HepG2 (cell line): ENCODE data around the gene ZNF581. TPM values are rescaled to one million over a fixed set of nuclear protein-coding genes. Genes with fewer than 3 reads are reported as not detected.

Source experiments
- ARNT ChIP-seq: fragments of 450-650 bp; IDR thresholded peaks from 2 replicates; pipeline ENCODE4 v1.6.1; 2017
- ATF3 ChIP-seq: sonication (generic); formaldehyde crosslinking; IDR thresholded peaks from 2 replicates; pipeline ENCODE4 v1.4.0; 2020; ENCODE audit warnings: missing genetic modification reagents
- CHCHD3 ChIP-seq: sonication (generic); formaldehyde crosslinking; IDR thresholded peaks from 2 replicates; pipeline ENCODE4 v1.8.0; 2022; ENCODE audit warnings: mild to moderate bottlenecking, missing genetic modification reagents, moderate library complexity
- CREB3 ChIP-seq: sonication (generic); formaldehyde crosslinking; IDR thresholded peaks from 2 replicates; pipeline ENCODE4 v1.5.0; 2020; ENCODE audit warnings: missing genetic modification reagents
- CTCF ChIP-seq: sonication (generic); formaldehyde crosslinking; IDR thresholded peaks from 2 replicates; pipeline ENCODE4 v1.5.0; 2020; ENCODE audit warnings: mild to moderate bottlenecking, missing genetic modification reagents, moderate library complexity
- HMG20A ChIP-seq: IDR thresholded peaks from 2 replicates; pipeline ENCODE4 v1.6.1; 2016; ENCODE audit warnings: borderline replicate concordance
- LCORL ChIP-seq, 2 experiments: fragments of 450-650 bp in 1 of 2; sonication (generic) in 1 of 2; formaldehyde crosslinking in 1 of 2; IDR thresholded peaks; 2 replicates each; pipeline versions ENCODE4 v1.5.0 to v1.6.1; 2017 to 2020; ENCODE audit warnings: antibody characterized with exemption in 1 of 2, missing genetic modification reagents in 1 of 2
- MAX ChIP-seq: IDR thresholded peaks from 2 replicates; pipeline ENCODE4 v1.6.1; 2012; ENCODE audit warnings: inconsistent platforms
- NR0B2 ChIP-seq: sonication (generic); formaldehyde crosslinking; IDR thresholded peaks from 2 replicates; pipeline ENCODE4 v1.4.0; 2020; ENCODE audit warnings: mild to moderate bottlenecking, missing genetic modification reagents
- NR2F6 ChIP-seq, 2 experiments: IDR thresholded peaks; 2 replicates each; pipeline ENCODE4 v1.6.1; 2016; ENCODE audit warnings: antibody characterized with exemption in 1 of 2, mild to moderate bottlenecking in 1 of 2
- PHF5A ChIP-seq: IDR thresholded peaks from one replicate; pipeline ENCODE4 v1.6.1; 2018; ENCODE audit warnings: low read depth, missing genetic modification reagents; ENCODE audit not compliant: unreplicated experiment
- RAD51 ChIP-seq: fragments of 450-650 bp; IDR thresholded peaks from 2 replicates; pipeline ENCODE4 v1.6.1; 2016; ENCODE audit warnings: borderline replicate concordance
- RBAK ChIP-seq: sonication (generic); formaldehyde crosslinking; IDR thresholded peaks from 2 replicates; pipeline ENCODE4 v1.5.1; 2020; ENCODE audit warnings: mild to moderate bottlenecking, missing genetic modification reagents
- STAT5B ChIP-seq: sonication (generic); formaldehyde crosslinking; IDR thresholded peaks from 2 replicates; pipeline ENCODE4 v1.4.0; 2020; ENCODE audit warnings: missing genetic modification reagents
- SUZ12 ChIP-seq: fragments of 150-350 bp; IDR thresholded peaks from 2 replicates; pipeline ENCODE4 v1.6.1; 2014; ENCODE audit warnings: low read depth, low read length
- SYNCRIP ChIP-seq: fragments of 200-400 bp; formaldehyde crosslinking; IDR thresholded peaks from 2 replicates; pipeline ENCODE4 v1.6.1; 2018; ENCODE audit warnings: mild to moderate bottlenecking, low read depth, low read length; ENCODE audit not compliant: insufficient read depth
- U2AF2 ChIP-seq: fragments of 200-400 bp; formaldehyde crosslinking; IDR thresholded peaks from 2 replicates; pipeline ENCODE4 v1.6.1; 2017; ENCODE audit warnings: low read depth, mild to moderate bottlenecking, low read length
- YEATS2 ChIP-seq: sonication (generic); formaldehyde crosslinking; IDR thresholded peaks from 2 replicates; pipeline ENCODE4 v1.4.0; 2020; ENCODE audit warnings: missing genetic modification reagents, borderline replicate concordance
- ZBTB33 ChIP-seq: sonication (generic); formaldehyde crosslinking; IDR thresholded peaks from 2 replicates; pipeline ENCODE4 v1.4.0; 2020; ENCODE audit warnings: missing genetic modification reagents
- ZBTB44 ChIP-seq: sonication (generic); formaldehyde crosslinking; IDR thresholded peaks from 2 replicates; pipeline ENCODE4 v1.4.0; 2020; ENCODE audit warnings: missing genetic modification reagents
- ZFX ChIP-seq: sonication (generic); formaldehyde crosslinking; IDR thresholded peaks from 2 replicates; pipeline ENCODE4 v1.4.0; 2020; ENCODE audit warnings: mild to moderate bottlenecking, low read depth, missing genetic modification reagents, moderate library complexity
- ZNF230 ChIP-seq: sonication (generic); formaldehyde crosslinking; IDR thresholded peaks from 2 replicates; pipeline ENCODE4 v1.4.0; 2020; ENCODE audit warnings: mild to moderate bottlenecking, missing genetic modification reagents
- ZNF569 ChIP-seq: sonication (generic); formaldehyde crosslinking; IDR thresholded peaks from 2 replicates; pipeline ENCODE4 v1.5.0; 2020; ENCODE audit warnings: mild to moderate bottlenecking, missing genetic modification reagents, moderate library complexity, borderline replicate concordance
- ZNF720 ChIP-seq: sonication (generic); formaldehyde crosslinking; IDR thresholded peaks from 2 replicates; pipeline ENCODE4 v1.4.0; 2020; ENCODE audit warnings: missing genetic modification reagents
- polyA plus RNA-seq, 8 experiments: library from polyadenylated mRNA; depleted of rRNA in 3 of 8; stranded (reverse) in 7 of 8; unstranded in 1 of 8; fragments of >200 nt; fragmentation: Illumina TruSeq in 4 of 8; extraction: Trizol in 4 of 8; gene quantifications; 2 replicates each; pipeline versions ENCODE4 v1.2.1 to v1.2.3, GENCODE V29; 2011 to 2016; ENCODE audit warnings: low read depth in 4 of 8, missing spikeins in 1 of 8, mixed read lengths in 1 of 8; ENCODE audit not compliant: insufficient read depth in 1 of 8
- total RNA-seq, 5 experiments: library from RNA; depleted of rRNA; stranded (reverse); fragments of >200 nt; fragmentation: Illumina TruSeq; extraction: Trizol; gene quantifications; 2 replicates each; pipeline ENCODE4 v1.2.3, GENCODE V29; 2016; ENCODE audit warnings: low read depth in 1 of 5

The ZNF581 gene
- total and polyA plus RNA-seq, 2 of the 13 experiments (the other 11 are each of a cell fraction or from before 2014, with no cell fraction given) = 19.6 to 49.5 TPM

GRCh38 chr19:55640043-55640576, 3.3 kb upstream of the ZNF581 start (continued):
- no peak for TF ChIP-seq RBAK (CRISPR knock-in tag)
- TF ChIP-seq ZNF720 (CRISPR knock-in tag) = no peak
- TF ChIP-seq HMG20A (CRISPR knock-in tag) = no peak
- no peak for TF ChIP-seq PHF5A
- no peak for TF ChIP-seq RAD51
- no peak for TF ChIP-seq STAT5B (CRISPR knock-in tag)
- TF ChIP-seq U2AF2 = no peak
- TF ChIP-seq ATF3 = no peak
- TF ChIP-seq CREB3 (CRISPR knock-in tag) = no peak
- no peak for TF ChIP-seq SYNCRIP
- 0 out of 2 replicates have a peak, but pooled peaks have one; percentile 6 for TF ChIP-seq CTCF (CRISPR knock-in tag)
- TF ChIP-seq ZFX (CRISPR knock-in tag) = no peak
- TF ChIP-seq ZNF230 (CRISPR knock-in tag) = no peak
- no peak for TF ChIP-seq ARNT
- peak; percentile 25 for TF ChIP-seq MAX
- TF ChIP-seq ZBTB33 = peak; percentile 92
- no peak for TF ChIP-seq NR2F6 (IDR thresholded peaks at IDR 0.05)
- TF ChIP-seq NR2F6 (CRISPR knock-in tag; IDR thresholded peaks at IDR 0.05) = no peak
- TF ChIP-seq SUZ12 = no peak
- TF ChIP-seq YEATS2 = no peak
- no peak for TF ChIP-seq NR0B2 (CRISPR knock-in tag)
- TF ChIP-seq CHCHD3 = 0 out of 2 replicates have a peak, but pooled peaks have one; percentile 33
- TF ChIP-seq LCORL (IDR thresholded peaks at IDR 0.05) = no peak
- peak; percentile 54; the same call in 1 of the 2 replicates for TF ChIP-seq LCORL (CRISPR knock-in tag; IDR thresholded peaks at IDR 0.05)
- TF ChIP-seq ZBTB44 (CRISPR knock-in tag) = no peak
- no peak for TF ChIP-seq ZNF569 (CRISPR knock-in tag)
